NCI-H446 treated with DMSO at 0.1 percent for 48 hours (cell line): Measurements from ENCODE around the gene TAGLN.

ENCODE experiments used
- DNase-seq: peaks from one replicate; lab custom pipeline; 2025; lab: John Stamatoyannopoulos, UW

The TAGLN gene

DNA sequence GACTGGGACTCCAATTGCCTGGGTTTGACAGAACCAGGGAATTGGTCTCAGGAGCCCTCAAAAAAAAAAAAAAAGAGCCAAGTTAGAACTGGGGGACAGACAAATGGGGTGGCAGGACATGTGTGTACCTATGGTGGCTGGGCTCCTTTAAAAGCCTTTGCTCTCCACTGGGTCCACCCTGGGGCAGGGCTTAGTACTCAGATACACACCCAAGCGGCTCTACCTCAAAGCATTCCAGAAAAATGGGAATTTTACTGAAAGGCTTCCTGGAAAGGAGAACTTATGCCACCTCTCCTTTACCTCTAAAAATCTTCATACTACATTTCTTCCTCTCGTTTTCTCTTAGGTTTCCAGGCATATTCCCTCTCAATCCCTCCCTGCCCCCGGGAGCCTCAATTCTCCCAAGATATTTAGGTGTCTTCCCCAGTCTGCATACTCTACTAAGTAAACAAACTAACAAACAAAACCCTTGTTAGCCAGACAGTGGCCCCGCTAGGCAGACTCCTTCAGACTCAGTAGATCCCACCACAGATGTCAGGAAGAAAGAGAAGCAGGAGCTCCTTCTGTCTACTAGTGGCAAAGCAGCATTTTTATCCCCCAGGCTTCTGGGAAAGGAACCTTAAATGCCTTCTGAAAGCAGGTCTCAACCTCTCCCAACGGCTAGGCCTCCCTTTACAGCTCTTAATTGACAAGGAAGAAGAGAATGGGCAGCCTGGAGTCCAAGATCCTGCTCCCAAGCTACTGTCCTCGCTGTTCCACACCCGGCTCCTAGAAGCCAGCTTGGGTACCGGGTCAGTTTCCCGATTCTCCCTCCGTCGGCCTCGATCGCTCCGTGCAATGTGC is 32.0 kb downstream of the TAGLN start:
- no peak for DNase-seq

DNA sequence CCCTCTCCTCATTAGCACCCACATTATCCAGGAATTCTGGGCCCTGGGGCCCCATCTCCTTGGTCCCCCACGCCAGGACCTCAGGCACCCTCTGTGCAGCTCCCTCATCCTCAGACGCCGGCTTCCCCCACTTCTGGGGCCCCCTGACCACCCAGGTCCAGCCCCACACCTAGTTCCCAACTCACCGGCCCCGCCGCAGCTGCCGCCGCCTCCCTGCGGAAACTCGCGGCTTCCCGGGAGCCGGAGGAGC is 32.6 kb downstream of the TAGLN start, which contains the start of gene PCSK7:
PCSK7 (minus strand) TSS at position 232 of the 250 bp plus-strand sequence. CDS start 2,229 bp downstream, outside the sequence.
- DNase-seq: no peak

DNA sequence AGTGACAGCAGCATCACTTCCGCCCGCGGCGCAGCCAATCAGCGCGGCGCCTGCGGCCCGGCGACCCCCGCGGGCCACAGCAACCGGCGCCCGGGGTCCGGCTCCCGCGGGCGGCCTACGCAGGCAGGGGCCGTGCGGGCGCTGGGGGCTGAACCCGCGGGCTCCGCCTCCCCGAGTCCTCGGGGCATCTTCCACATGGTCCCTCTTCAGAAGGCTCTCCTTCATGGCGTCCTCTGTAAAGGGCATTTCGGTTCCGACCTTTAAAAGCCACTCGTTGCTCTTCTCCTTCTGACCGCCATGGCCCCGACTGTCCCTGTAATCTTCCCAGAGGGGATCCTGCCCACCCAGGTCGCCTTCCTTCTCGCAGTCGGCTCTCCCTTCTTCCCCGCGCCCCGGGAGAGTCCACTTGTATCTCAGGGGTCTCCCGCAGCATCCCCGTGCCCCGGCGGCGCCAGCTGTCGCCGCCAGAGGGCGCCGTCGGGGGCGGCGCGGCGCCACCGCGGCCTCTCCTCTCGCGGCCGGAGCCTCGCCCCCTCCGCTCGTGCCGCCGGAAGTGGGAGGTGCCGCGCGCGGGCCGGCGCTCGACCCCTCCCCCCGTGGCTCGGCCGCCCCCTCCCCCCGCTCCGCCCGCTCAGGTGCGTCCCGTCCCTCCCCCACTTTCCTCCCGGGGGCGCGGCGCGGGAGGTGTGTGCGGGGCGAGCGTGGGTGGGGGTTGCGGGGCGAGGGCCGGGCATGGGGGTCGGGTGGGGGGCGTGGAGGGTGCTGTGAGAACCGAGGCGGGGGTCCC is 33.1 kb downstream of the TAGLN start, which contains the start of gene RNF214:
RNF214 (plus strand) TSS at position 580 of the 787 bp plus-strand sequence. CDS start 1,602 bp downstream, outside the sequence.
- DNase-seq: peak; percentile 52

DNA sequence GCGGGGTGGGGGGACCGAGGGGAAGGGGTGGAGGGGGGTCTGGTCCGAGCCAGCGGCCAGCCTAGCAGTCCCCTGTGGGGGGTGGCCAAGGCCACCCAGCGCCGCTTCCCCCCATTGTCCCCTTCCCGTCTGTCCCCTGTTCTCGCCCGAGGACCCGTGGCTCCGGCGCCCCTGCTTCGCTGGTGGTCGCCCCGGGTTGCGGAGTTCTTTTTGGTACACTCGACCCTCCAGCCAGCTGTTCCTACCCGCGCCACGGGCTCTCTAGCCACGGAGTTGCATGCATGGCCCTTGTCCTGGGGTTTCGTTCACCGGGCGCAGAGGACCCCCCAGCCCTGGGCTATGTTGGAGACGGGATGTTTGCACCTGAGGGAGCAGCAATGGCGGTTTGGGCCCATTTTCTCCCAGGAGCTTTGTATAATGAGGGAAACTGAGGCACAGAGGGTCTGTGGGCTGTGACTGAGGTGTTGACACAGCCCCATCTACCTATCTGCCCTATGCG is 33.8 kb downstream of the TAGLN start:
- no peak for DNase-seq

DNA sequence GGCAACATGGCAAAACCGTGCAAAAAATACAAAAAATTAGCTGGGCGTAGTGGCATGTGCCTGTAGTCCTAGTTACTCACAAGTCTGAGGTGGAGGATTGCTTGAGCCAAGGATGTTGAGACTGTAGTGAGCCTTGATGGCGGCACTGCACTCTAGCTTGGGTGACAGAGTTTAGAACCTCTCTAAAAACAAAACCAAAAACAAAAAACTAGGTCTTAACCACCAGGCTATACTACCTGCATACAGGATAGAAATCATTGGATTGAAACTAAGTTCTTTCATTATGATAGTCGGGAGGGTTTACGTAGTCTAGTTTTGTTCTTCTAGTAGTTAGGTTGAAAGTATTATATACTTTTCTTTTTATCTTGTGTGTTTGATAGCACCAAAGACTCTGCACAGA is 39.1 kb downstream of the TAGLN start:
- no peak for DNase-seq

DNA sequence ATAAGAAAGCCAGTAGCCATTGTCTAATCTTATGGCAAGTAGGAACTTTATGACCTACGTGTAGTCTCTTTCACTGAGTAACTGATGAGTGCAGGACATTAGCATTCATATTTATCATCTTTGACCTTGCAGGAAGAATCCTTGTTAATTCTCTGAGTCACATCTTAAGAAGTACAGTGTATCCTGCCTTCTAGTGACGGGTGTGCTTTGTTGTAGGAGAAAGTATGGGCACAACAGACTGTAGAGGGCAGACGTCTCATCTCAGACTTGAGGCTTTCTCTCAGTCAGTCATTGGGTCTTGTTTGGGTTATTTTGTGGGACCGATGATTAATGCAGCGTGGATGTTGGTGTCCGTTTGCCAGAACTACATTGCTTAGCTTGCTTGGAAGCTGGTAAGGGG is 40.1 kb downstream of the TAGLN start:
- DNase-seq: no peak

DNA sequence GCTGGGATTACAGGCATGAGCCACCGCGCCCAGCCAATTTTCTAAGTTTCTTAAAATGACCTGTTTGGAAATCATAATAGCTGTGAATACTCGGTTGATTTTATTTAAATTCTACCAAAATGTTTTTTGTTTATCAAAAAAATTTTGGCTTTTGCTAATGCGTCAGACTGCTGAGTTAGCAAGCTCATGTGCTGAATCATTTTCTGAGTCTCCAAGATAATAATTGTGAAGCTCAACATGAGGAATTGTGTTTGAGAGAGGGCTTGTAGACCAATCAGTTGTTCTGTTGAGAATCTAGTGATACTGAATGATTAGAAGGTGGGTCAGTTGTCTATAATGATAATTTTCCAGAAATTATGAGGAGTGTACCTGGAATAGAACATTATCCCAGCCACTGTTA is 49.2 kb downstream of the TAGLN start:
- no peak for DNase-seq

DNA sequence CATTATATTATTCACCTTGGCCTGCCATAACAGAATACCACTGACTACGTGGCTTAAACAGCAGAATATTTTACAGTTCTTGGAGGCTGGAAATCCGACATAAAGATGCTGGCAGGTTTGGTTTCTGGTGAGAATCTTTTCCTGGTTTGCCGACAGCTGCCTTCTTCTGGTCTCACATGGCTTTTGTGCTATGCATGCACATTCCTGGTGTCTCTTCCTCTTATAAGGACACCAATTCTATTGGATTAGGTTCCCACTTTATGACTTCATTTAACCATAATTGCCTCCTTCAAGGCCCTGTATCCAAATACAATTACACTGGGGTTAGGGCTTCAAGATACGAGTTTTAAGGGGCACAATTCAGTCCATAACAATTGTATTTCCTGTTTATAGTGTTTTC is 50.4 kb downstream of the TAGLN start:
- no peak for DNase-seq

DNA sequence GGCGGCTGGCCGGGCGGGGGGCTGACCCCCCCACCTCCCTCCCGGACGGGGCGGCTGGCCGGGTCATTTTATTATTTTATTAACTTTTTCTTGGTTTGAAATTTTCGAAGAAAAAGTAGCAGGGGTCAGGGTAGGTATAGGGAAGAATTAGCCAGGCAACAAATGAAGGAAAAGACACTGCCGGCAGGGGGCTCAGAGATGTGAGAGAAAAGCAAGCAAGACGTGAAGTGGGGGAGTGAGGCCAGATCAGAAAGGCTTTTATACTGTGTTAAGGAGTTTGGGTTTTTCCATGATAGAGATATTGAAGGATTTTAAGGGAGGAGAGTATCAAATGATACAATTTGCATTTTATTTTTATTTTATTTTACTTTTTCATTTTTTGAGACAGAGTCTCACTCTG is 52.3 kb downstream of the TAGLN start:
- DNase-seq: no peak

DNA sequence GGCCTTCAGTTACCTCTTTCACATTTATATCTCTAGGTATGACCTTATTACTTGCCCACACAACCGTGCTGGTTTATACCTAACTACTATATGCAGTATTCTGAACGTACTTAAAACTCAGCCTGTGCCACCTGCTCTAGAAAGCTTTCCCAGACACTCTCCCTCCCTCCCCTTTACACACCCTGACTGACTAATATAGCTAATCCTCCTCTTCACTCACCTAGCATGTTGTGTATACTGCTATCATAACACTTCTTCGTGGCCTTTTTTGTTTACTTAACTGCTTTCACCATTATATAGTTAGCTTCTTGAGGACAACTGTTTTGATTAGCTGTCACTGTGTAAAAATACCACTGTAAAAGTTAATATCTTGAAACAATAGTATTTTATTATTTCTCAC is 56.8 kb downstream of the TAGLN start:
- DNase-seq: no peak

DNA sequence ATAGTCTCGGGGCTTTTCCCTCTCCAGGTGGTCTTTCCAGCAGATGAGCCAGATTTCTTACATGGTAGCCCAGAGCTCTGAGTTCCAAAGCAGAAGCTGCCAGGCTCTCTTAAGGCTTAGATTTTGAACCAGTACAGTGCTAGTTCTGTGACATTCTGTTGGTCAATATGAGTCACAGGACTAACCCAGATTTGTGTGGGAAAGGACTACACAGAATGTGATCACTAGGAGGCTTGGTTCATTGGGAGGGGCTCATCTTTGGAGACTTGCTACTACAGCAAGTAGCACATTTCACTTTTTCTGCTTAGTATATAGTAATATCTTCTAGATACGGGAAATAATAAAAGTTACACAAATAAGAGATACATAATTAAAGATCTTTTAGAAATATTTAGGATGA is 57.4 kb downstream of the TAGLN start:
- no peak for DNase-seq
